Stimulated activated CD4-positive, alpha-beta T cell treated with anti-CD3 and anti-CD28 coated beads, Interleukin-4, amount 100 ng/mL, for 4 hours (primary cell): Measurements from ENCODE around the gene DNAJB5.

ENCODE experiments used
- DNase-seq, 2 experiments: peaks; one replicate each; pipeline ENCODE4 v3.0.0-alpha.2; 2020

DNAJB5 gene

GRCh38 chr9:34985311-34985899 lies 4.1 kb upstream of the DNAJB5 start:
- DNase-seq: peak; percentile 37 to 53

GRCh38 chr9:34986540-34987047 lies 3.0 kb upstream of the DNAJB5 start:
- DNase-seq: peak; percentile 45 to 87

- DNase-seq: peak in 1 of 2 experiments; percentile 55
Observed at GRCh38 chr9:34987160-34987901, 2.2 kb upstream of the DNAJB5 start.

GRCh38 chr9:34988218-34989002 lies 1.1 kb upstream of the DNAJB5 start:
- peak; percentile 44 to 79 for DNase-seq

GRCh38 chr9:34989946-34990635 lies 546 bp downstream of the DNAJB5 start:
- peak; percentile 28 to 55 for DNase-seq

GRCh38 chr9:34990908-34991606 lies 1.5 kb downstream of the DNAJB5 start:
- DNase-seq: no peak

- DNase-seq: peak in 1 of 2 experiments; percentile 36
Observed at GRCh38 chr9:34991607-34992375, 2.2 kb downstream of the DNAJB5 start.

GRCh38 chr9:34992376-34992951 lies 2.9 kb downstream of the DNAJB5 start:
- DNase-seq: peak; percentile 62 to 85

- DNase-seq: no peak
Observed at GRCh38 chr9:34993502-34994259, 4.1 kb downstream of the DNAJB5 start.

- DNase-seq: no peak
Observed at GRCh38 chr9:34994260-34994899, 4.8 kb downstream of the DNAJB5 start.

GRCh38 chr9:34994900-34995669 lies 5.5 kb downstream of the DNAJB5 start:
- no peak for DNase-seq

- DNase-seq: no peak
Observed at GRCh38 chr9:34995670-34996060, 6.1 kb downstream of the DNAJB5 start.

- no peak for DNase-seq
Observed at GRCh38 chr9:34996181-34996904, 6.8 kb downstream of the DNAJB5 start.

- DNase-seq: no peak
Observed at GRCh38 chr9:34996905-34997279, 7.3 kb downstream of the DNAJB5 start.

GRCh38 chr9:34997379-34997781 lies 7.8 kb downstream of the DNAJB5 start:
- no peak for DNase-seq

GRCh38 chr9:34998266-34998665 lies 8.7 kb downstream of the DNAJB5 start:
- DNase-seq: no peak

- no peak for DNase-seq
Observed at GRCh38 chr9:34999576-34999975, 10.0 kb downstream of the DNAJB5 start.

GRCh38 chr9:35000535-35001284 lies 11.2 kb downstream of the DNAJB5 start:
- DNase-seq: no peak
